Fibroblast of lung (primary cell): ENCODE data around the gene PRDM11.

Experiments used
- CTCF ChIP-seq, 2 donors: IDR thresholded peaks in 1 of 2; conservative IDR thresholded peaks in 1 of 2; 1 replicate in 1 of 2; 2 replicates in 1 of 2; pipeline ENCODE4 v1.5.1; 2011 to 2012; ENCODE audit warnings: low read length in 2 of 2, control low read depth in 1 of 2, inconsistent platforms in 1 of 2, low read depth in 1 of 2, mild to moderate bottlenecking in 1 of 2
- EZH2 ChIP-seq: IDR thresholded peaks from 2 replicates; pipeline ENCODE4 v1.5.1; 2012; ENCODE audit warnings: low read length, control low read depth, mild to moderate bottlenecking; ENCODE audit errors: missing control alignments

GRCh38 chr11:45157247-45158209 is 11.1 kb downstream of the PRDM11 start:
- TF ChIP-seq CTCF (conservative IDR thresholded peaks at IDR 0.05 in 1 of 2, IDR thresholded peaks at IDR 0.05 in 1 of 2; ENCODE audit: low read depth in 1 of 2, low read length in 2 of 2) (no peak), EZH2 (no peak)
